Right atrium auricular region (tissue), 2 donors: ENCODE results near the gene MAP4K5. TPM values are rescaled to one million over a fixed set of nuclear protein-coding genes. Genes with fewer than 3 reads are reported as not detected.

Source experiments
- DNase-seq: peaks from one replicate; pipeline ENCODE4 v3.0.0-alpha.2; 2019; ENCODE audit warnings: low spot score
- H3K27ac ChIP-seq, 2 donors: fragments of 200-600 bp; sonication (generic); 1 replicate in 1 of 2; 2 replicates in 1 of 2; pipeline ENCODE4 v1.5.1; 2016 to 2019
- H3K27me3 ChIP-seq, 2 donors: fragments of 200-600 bp; sonication (generic); one replicate each; pipeline versions ENCODE4 v1.5.1 to v1.6.0; 2017 to 2019
- H3K36me3 ChIP-seq: fragments of 200-600 bp; sonication (generic); one replicate; pipeline ENCODE4 v1.5.1; 2016
- H3K4me1 ChIP-seq, 2 donors: fragments of 200-600 bp; sonication (generic); one replicate each; pipeline versions ENCODE4 v1.5.1 to v1.6.0; 2017 to 2019
- H3K4me3 ChIP-seq, 2 donors: fragments of 200-600 bp; sonication (generic); 1 replicate in 1 of 2; 2 replicates in 1 of 2; pipeline ENCODE4 v1.5.1; 2017 to 2019; ENCODE audit warnings: mild to moderate bottlenecking in 1 of 2, moderate library complexity in 1 of 2
- H3K9me3 ChIP-seq, 2 donors: fragments of 200-600 bp; sonication (generic); one replicate each; pipeline ENCODE4 v1.5.1; 2019
- CTCF ChIP-seq, 2 donors: fragments of 200-600 bp; sonication (generic); IDR thresholded peaks; one replicate each; pipeline ENCODE4 v1.5.1; 2019; ENCODE audit warnings: antibody characterized with exemption in 2 of 2
- total RNA-seq, 2 donors: library from RNA; depleted of rRNA; stranded (reverse); fragments of >200 nt; gene quantifications; one replicate each; pipeline ENCODE4 v1.1.0, GENCODE V29; 2016

MAP4K5 gene
- total RNA-seq, 2 donors from 2014 or later = 37.5 to 44.4 TPM

- no peaks in the 10 kb centered on the region for H3K27me3 ChIP-seq
- H3K4me3 ChIP-seq = no peak overlapping the region
- no peaks in the 10 kb centered on the region for H3K9me3 ChIP-seq
- H3K27ac ChIP-seq = no peak overlapping the region
- DNase-seq = no peak
- TF ChIP-seq CTCF (IDR thresholded peaks at IDR 0.05) = no peak
- H3K4me1 ChIP-seq = peaks cover 0 to 15% of the 10 kb centered on the region in 2 donors
- no peaks in the 10 kb centered on the region for H3K36me3 ChIP-seq
These were observed 2.6 kb upstream of the MAP4K5 start for GRCh38 chr14:50534997-50535396.

GRCh38 chr14:50534416-50534815 lies 2.0 kb upstream of the MAP4K5 start:
- H3K4me3 ChIP-seq = no peak overlapping the region
- H3K27ac ChIP-seq = no peak overlapping the region
- H3K36me3 ChIP-seq = no peaks in the 10 kb centered on the region
- no peak for DNase-seq
- TF ChIP-seq CTCF (IDR thresholded peaks at IDR 0.05) = no peak
- H3K9me3 ChIP-seq = no peaks in the 10 kb centered on the region
- H3K4me1 ChIP-seq = peaks cover 0 to 16% of the 10 kb centered on the region in 2 donors
- H3K27me3 ChIP-seq = no peaks in the 10 kb centered on the region

DNA sequence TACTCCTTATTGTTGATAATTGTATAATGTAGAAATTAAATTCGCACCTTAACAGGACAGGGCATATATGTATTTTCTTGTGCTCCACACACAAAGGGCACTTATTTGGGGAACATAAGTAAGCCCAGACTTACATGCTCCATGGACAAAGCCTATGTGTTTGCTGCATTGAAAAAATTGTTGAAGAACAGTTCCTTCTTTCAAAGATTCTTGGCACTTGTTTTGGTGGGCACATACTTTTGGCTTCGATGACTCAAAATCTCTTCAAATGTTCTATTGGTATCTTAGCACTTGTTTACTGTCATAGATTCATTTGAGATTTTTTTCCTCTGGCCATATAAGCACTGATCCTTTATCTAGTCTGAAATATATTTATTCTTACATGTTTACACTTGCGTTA lies 1.4 kb upstream of the MAP4K5 start:
- no peaks in the 10 kb centered on the region for H3K27me3 ChIP-seq
- H3K9me3 ChIP-seq = no peaks in the 10 kb centered on the region
- no peak for TF ChIP-seq CTCF (IDR thresholded peaks at IDR 0.05)
- no peaks in the 10 kb centered on the region for H3K36me3 ChIP-seq
- no peak overlapping the region for H3K27ac ChIP-seq
- no peak overlapping the region for H3K4me3 ChIP-seq
- peaks cover 0 to 21% of the 10 kb centered on the region in 2 donors for H3K4me1 ChIP-seq
- DNase-seq = no peak

DNA sequence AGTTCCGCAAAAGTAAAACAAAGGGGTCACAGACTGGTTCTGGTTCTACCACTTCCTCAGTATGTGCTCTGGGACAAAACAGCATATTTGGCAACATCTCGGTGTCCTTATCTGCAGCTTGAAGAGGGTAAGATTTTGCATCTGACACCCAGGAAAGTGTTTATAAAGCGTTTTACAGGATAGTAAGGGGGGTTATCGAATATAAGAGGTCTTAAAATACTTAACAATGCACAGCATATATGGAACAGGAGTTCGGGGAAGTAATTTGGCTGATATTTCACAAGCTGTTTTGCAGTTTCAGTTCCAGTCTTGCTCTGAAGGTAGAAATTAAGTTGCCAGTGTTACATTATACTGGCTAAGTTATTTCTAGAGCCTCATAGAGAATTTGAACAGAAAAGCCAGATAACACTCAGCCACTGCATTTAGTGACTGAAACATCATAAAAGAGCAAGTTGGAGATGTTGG lies 904 bp upstream of the MAP4K5 start:
- no peak for TF ChIP-seq CTCF (IDR thresholded peaks at IDR 0.05)
- no peak for DNase-seq

DNA sequence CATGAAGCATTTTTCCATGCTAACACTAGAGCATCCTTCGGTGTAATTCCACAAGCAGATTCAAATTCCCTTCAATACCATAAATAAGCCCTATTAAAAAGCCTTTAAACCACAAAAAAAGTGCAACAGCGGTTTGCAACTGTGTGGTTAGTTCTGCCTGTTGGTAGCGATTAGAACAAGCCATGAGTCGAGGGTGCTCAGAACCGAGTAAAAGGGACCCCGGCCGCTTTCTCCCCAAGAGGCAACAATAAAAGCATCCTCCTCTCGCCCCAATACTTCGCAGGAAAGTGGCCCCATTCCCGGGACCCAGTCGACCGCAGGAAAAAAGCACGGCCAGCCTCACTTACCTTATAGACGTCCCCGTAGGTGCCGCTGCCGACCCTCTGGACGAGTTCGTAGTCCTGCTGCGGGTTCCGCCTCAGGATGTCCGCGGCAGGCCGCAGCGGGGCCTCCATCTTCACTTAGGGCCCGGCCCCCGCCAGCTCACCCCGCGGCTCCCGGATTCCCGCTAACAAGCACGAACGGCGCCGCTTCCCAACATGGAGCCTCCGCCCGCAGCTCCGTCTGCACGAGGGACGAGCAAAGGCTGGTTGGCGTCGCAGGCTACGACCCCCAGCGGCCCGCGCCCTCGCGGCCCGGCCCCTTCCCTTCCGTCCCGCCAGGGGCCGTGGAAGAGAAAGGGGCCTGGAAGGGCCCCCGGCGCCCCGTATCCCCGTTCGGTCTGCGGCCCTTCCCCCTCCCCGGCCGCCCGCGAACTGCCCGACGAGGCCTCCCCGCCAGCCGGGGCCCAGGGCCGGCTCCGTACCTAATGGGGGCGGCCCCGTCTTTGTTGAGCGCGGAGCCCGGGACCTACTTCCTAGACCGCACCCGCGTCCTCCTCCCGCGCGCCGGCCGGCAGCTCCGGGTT lies 521 bp downstream of the MAP4K5 start:
- no peak for DNase-seq
- H3K27me3 ChIP-seq = no peaks in the 10 kb centered on the region
- no peaks in the 10 kb centered on the region for H3K36me3 ChIP-seq
- H3K9me3 ChIP-seq = no peaks in the 10 kb centered on the region
- H3K4me3 ChIP-seq = peak overlapping the region; percentile 91 to 94
- peaks cover 0 to 21% of the 10 kb centered on the region in 2 donors for H3K4me1 ChIP-seq
- H3K27ac ChIP-seq = peak overlapping the region; percentile 95 to 96
- TF ChIP-seq CTCF (IDR thresholded peaks at IDR 0.05) = no peak

More for the DNA sequence above, 904 bp upstream of the MAP4K5 start:
- H3K36me3 ChIP-seq = no peaks in the 10 kb centered on the region
- peaks cover 0 to 21% of the 10 kb centered on the region in 2 donors for H3K4me1 ChIP-seq
- no peaks in the 10 kb centered on the region for H3K9me3 ChIP-seq
- H3K4me3 ChIP-seq = peak overlapping the region in 1 of 2 donors; percentile 91
- H3K27me3 ChIP-seq = no peaks in the 10 kb centered on the region
- no peak overlapping the region for H3K27ac ChIP-seq
